ENCODE data around the gene OOSP4B. TPM values are rescaled to one million over a fixed set of nuclear protein-coding genes. Genes with fewer than 3 reads are reported as not detected.

OOSP4B gene
- total RNA-seq, 1 experiment from 2014 or later, result not detected

DNA sequence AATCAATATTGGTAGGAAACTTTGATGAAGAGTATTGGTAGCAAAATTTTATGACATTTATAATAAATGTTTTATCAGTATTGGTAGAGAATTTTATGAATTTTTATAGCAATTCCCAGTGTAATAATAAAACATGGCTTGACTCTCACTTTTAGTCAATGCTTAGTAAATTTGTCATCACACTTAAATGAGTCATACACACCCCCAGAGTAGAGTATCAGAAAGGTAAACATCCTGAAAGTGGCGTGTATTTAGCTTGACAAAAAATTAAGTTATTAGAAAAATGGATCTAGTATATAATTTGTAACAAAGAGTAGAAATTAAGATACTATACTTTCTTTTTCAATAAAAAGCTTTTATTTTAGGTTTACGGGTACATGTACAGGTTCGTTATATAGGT is 42.1 kb downstream of the OOSP4B start:
- Histone ChIP-seq H3K27me3 (ENCODE audit: insufficient read depth, low read depth) (peaks cover 37% of the 10 kb centered on the region), H3F3A (ENCODE audit: insufficient read depth, low read depth) (no peaks in the 10 kb centered on the region), H3K79me2 (ENCODE audit: low read depth) (no peaks in the 10 kb centered on the region), H3K27ac (no peak overlapping the region), H3K4me2 (no peak overlapping the region), H3K36me3 (ENCODE audit: low read depth) (no peaks in the 10 kb centered on the region), H3K4me3 (no peak overlapping the region), H3K4me1 (replicated peaks; ENCODE audit: insufficient read depth) (no peaks in the 10 kb centered on the region), H4K20me1 (ENCODE audit: insufficient read depth) (no peaks in the 10 kb centered on the region), H3K9me2 (ENCODE audit: insufficient read depth) (no peaks in the 10 kb centered on the region), H2AFZ (peak overlapping the region; percentile 44; the same call in 1 of the 2 replicates), H3K9me3 (ENCODE audit: insufficient read depth, low read depth) (no peaks in the 10 kb centered on the region)
- no TSS peak for BruUV-seq (replicated peaks)
- DNase-seq, result no peak
- ChIA-PET CTCF (no interaction called here), POLR2A (ENCODE audit: unreplicated experiment) (no interaction called here)
- TF ChIP-seq EZH2 (IDR thresholded peaks at IDR 0.05; ENCODE audit: low read depth), result no peak
- no peak for TF ChIP-seq CTCF (conservative IDR thresholded peaks at IDR 0.05)
- intact Hi-C loops (cut with micrococcal nuclease; ENCODE audit: unreplicated experiment), result no loop called here

GRCh38 chr11:60059521-60060240 is 42.7 kb downstream of the OOSP4B start:
- TF ChIP-seq CTCF (conservative IDR thresholded peaks at IDR 0.05), result no peak
- no peak for TF ChIP-seq EZH2 (IDR thresholded peaks at IDR 0.05; ENCODE audit: low read depth)
- ChIA-PET CTCF (no interaction called here), POLR2A (ENCODE audit: unreplicated experiment) (no interaction called here)
- no peak for DNase-seq
- peaks cover 33% of the 10 kb centered on the region for H3K27me3 ChIP-seq (ENCODE audit: insufficient read depth, low read depth)
- H4K20me1 ChIP-seq (ENCODE audit: insufficient read depth), result no peaks in the 10 kb centered on the region
- no peak overlapping the region for H3K4me3 ChIP-seq
- H3K36me3 ChIP-seq (ENCODE audit: low read depth), result no peaks in the 10 kb centered on the region
- H3K9me2 ChIP-seq (ENCODE audit: insufficient read depth), result no peaks in the 10 kb centered on the region
- intact Hi-C loops (cut with micrococcal nuclease; ENCODE audit: unreplicated experiment), result no loop called here
- peak overlapping the region; percentile 44; the same call in 1 of the 2 replicates for H2AFZ ChIP-seq
- no peaks in the 10 kb centered on the region for H3K4me1 ChIP-seq (replicated peaks; ENCODE audit: insufficient read depth)
- H3F3A ChIP-seq (ENCODE audit: insufficient read depth, low read depth), result no peaks in the 10 kb centered on the region
- no peak overlapping the region for H3K4me2 ChIP-seq
- H3K27ac ChIP-seq, result no peak overlapping the region
- BruUV-seq (replicated peaks), result no TSS peak
- H3K9me3 ChIP-seq (ENCODE audit: insufficient read depth, low read depth), result no peaks in the 10 kb centered on the region
- no peaks in the 10 kb centered on the region for H3K79me2 ChIP-seq (ENCODE audit: low read depth)

DNA sequence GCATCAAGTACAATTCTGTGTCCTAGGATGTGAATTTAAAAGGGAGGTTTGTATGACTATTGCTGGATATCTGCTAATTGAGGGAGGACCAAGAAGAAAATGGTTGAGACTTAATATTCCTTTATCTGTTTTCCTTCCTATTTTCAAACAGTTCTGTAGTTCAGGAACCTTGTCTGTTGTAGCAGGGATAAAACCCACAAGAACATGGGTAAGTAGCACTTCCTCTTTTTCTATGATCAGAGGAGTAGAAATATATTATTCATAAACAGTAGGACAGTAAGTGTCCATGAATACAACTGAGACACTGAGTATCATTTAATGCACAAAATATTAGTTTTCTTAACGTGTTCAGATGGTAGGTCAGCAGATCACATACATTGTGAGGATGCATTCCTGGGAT is 47.1 kb downstream of the OOSP4B start:
- no peaks in the 10 kb centered on the region for H3F3A ChIP-seq (ENCODE audit: insufficient read depth, low read depth)
- ChIA-PET CTCF (no interaction called here), POLR2A (ENCODE audit: unreplicated experiment) (no interaction called here)
- DNase-seq, result no peak
- BruUV-seq (replicated peaks), result no TSS peak
- H3K4me3 ChIP-seq, result no peak overlapping the region
- no peaks in the 10 kb centered on the region for H3K36me3 ChIP-seq (ENCODE audit: low read depth)
- H3K9me2 ChIP-seq (ENCODE audit: insufficient read depth), result no peaks in the 10 kb centered on the region
- H3K4me2 ChIP-seq, result no peak overlapping the region
- H4K20me1 ChIP-seq (ENCODE audit: insufficient read depth), result no peaks in the 10 kb centered on the region
- no peak overlapping the region for H3K27ac ChIP-seq
- H3K9me3 ChIP-seq (ENCODE audit: insufficient read depth, low read depth), result no peaks in the 10 kb centered on the region
- TF ChIP-seq EZH2 (IDR thresholded peaks at IDR 0.05; ENCODE audit: low read depth), result no peak
- no peak for TF ChIP-seq CTCF (conservative IDR thresholded peaks at IDR 0.05)
- no peak overlapping the region for H2AFZ ChIP-seq
- no peaks in the 10 kb centered on the region for H3K79me2 ChIP-seq (ENCODE audit: low read depth)
- H3K4me1 ChIP-seq (replicated peaks; ENCODE audit: insufficient read depth), result no peaks in the 10 kb centered on the region
- H3K27me3 ChIP-seq (ENCODE audit: insufficient read depth, low read depth), result no peaks in the 10 kb centered on the region
- intact Hi-C loops (cut with micrococcal nuclease; ENCODE audit: unreplicated experiment), result no loop called here
